Measurements from ENCODE around the gene GGA3. TPM values are rescaled to one million over a fixed set of nuclear protein-coding genes. Genes with fewer than 3 reads are reported as not detected.
"Not testable (repeated sequence)": the region's sequence is repeated elsewhere in the genome, so short reads cannot be mapped to it uniquely, and the experiment has no call there.

The GGA3 gene
- total and polyA plus RNA-seq, 8 donors = 9.5 to 94.5 (median 27.2) TPM

- Histone ChIP-seq H3K36me3 (peaks cover 43 to 100% (median 96%) of the 10 kb centered on the region in 4 donors), H3K9me3 (no peaks in the 10 kb centered on the region), H3K4me1 (no peaks in the 10 kb centered on the region), H3K27me3 (no peaks in the 10 kb centered on the region), H3K4me3 (no peak overlapping the region), H3K27ac (no peak overlapping the region)
- TF ChIP-seq CTCF (IDR thresholded peaks at IDR 0.05) (no peak), POLR2AphosphoS5 (IDR thresholded peaks at IDR 0.05) (no peak), EP300 (IDR thresholded peaks at IDR 0.05) (no peak), POLR2A (IDR thresholded peaks at IDR 0.05) (no peak)
- intact Hi-C loops (cut with DNase I; ENCODE audit: low total_unique reads) = no loop called here
- DNase-seq = no peak
- 88 to 96% (median 94%) methylated on average over 6 of the region's 6 CpGs for WGBS, 5 donors
Measured at GRCh38 chr17:75218131-75218530, 43.3 kb downstream of the GGA3 start.

GRCh38 chr17:75209061-75209460, 52.3 kb downstream of the GGA3 start:
- intact Hi-C loops (cut with DNase I; ENCODE audit: low total_unique reads) = loop anchor here (2.0 kb wide), 1 partner anchor 30 kb away; no protein-coding TSS in a partner anchor
- 75 to 85% (median 82%) methylated on average over 3 of the region's 3 CpGs for WGBS, 5 donors
- TF ChIP-seq EP300 (IDR thresholded peaks at IDR 0.05) (no peak), POLR2AphosphoS5 (IDR thresholded peaks at IDR 0.05) (no peak), CTCF (IDR thresholded peaks at IDR 0.05) (no peak), POLR2A (IDR thresholded peaks at IDR 0.05) (no peak)

GRCh38 chr17:75208161-75208560, 53.2 kb downstream of the GGA3 start:
- Histone ChIP-seq H3K4me3 (no peak overlapping the region), H3K36me3 (peaks cover 30 to 49% (median 45%) of the 10 kb centered on the region in 4 donors), H3K27me3 (no peaks in the 10 kb centered on the region), H3K27ac (no peak overlapping the region), H3K4me1 (peaks cover 14 to 33% (median 32%) of the 10 kb centered on the region in 4 donors), H3K9me3 (no peaks in the 10 kb centered on the region)
- WGBS, 5 donors = 79 to 85% (median 82%) methylated on average over 9 of the region's 9 CpGs
- DNase-seq = no peak
- TF ChIP-seq CTCF (IDR thresholded peaks at IDR 0.05) (no peak), EP300 (IDR thresholded peaks at IDR 0.05) (no peak), POLR2AphosphoS5 (IDR thresholded peaks at IDR 0.05) (no peak), POLR2A (IDR thresholded peaks at IDR 0.05) (no peak)
- intact Hi-C loops (cut with DNase I; ENCODE audit: low total_unique reads) = loop anchor here (2.0 kb wide), 1 partner anchor 29 kb away; no protein-coding TSS in a partner anchor

More at GRCh38 chr17:75209061-75209460, 52.3 kb downstream of the GGA3 start:
- no peak overlapping the region for H3K27ac ChIP-seq
- H3K4me3 ChIP-seq = no peak overlapping the region
- H3K9me3 ChIP-seq = no peaks in the 10 kb centered on the region
- peaks cover 37 to 58% (median 54%) of the 10 kb centered on the region in 4 donors for H3K36me3 ChIP-seq
- DNase-seq = no peak
- no peaks in the 10 kb centered on the region for H3K27me3 ChIP-seq
- peaks cover 14 to 33% (median 32%) of the 10 kb centered on the region in 4 donors for H3K4me1 ChIP-seq

GRCh38 chr17:75207760-75208159, 53.6 kb downstream of the GGA3 start:
- Histone ChIP-seq H3K9me3 (no peaks in the 10 kb centered on the region), H3K4me1 (peaks cover 14 to 33% (median 32%) of the 10 kb centered on the region in 4 donors), H3K27ac (no peak overlapping the region), H3K4me3 (no peak overlapping the region), H3K27me3 (no peaks in the 10 kb centered on the region), H3K36me3 (peaks cover 26 to 45% (median 41%) of the 10 kb centered on the region in 4 donors)
- intact Hi-C loops (cut with DNase I; ENCODE audit: low total_unique reads) = loop anchor here (2.0 kb wide), 1 partner anchor 29 kb away; no protein-coding TSS in a partner anchor
- no peak for TF ChIP-seq POLR2A (IDR thresholded peaks at IDR 0.05)
- no peak for TF ChIP-seq POLR2AphosphoS5 (IDR thresholded peaks at IDR 0.05)
- no peak for TF ChIP-seq EP300 (IDR thresholded peaks at IDR 0.05)
- TF ChIP-seq CTCF (IDR thresholded peaks at IDR 0.05) = no peak
- 82 to 88% (median 85%) methylated on average over 12 of the region's 12 CpGs for WGBS, 5 donors
- no peak for DNase-seq

GRCh38 chr17:75207050-75207407, 54.4 kb downstream of the GGA3 start:
- peak overlapping the region in 3 of 4 donors; percentile 87 to 96 (median 88) for H3K4me3 ChIP-seq
- H3K36me3 ChIP-seq = peaks cover 21 to 37% (median 34%) of the 10 kb centered on the region in 4 donors

More at GRCh38 chr17:75207050-75207407, 54.4 kb downstream of the GGA3 start:
- DNase-seq; H3K27me3 ChIP-seq; H3K27ac ChIP-seq; H3K9me3 ChIP-seq; intact Hi-C loops (cut with DNase I; ENCODE audit: low total_unique reads): not testable (repeated sequence)
- H3K4me1 ChIP-seq = peaks cover 14 to 33% (median 32%) of the 10 kb centered on the region in 4 donors
- 81 to 87% (median 84%) methylated on average over 7 to 8 of the region's 8 CpGs for WGBS, 5 donors

All from stomach (tissue), 9 donors.